ENCODE measurements around the gene ALKBH3. TPM values are rescaled to one million over a fixed set of nuclear protein-coding genes. Genes with fewer than 3 reads are reported as not detected.

Gene ALKBH3
- polyA plus RNA-seq, 1 donor (not counting 4 experiments of a cell fraction or from before 2014, with no cell fraction given), result 42.4 TPM

GRCh38 chr11:43951231-43951630 lies 70.6 kb downstream of the ALKBH3 start:
- FAIRE-seq (no peak), DNase-seq (ENCODE audit: low read depth, low spot score) (no peak)
- no peak overlapping the region for H2AFZ ChIP-seq (ENCODE audit: control insufficient read depth, low read length)
- no peaks in the 10 kb centered on the region for H3K9me3 ChIP-seq (ENCODE audit: control insufficient read depth, low read depth, low read length)
- TF ChIP-seq CTCF (optimal IDR thresholded peaks at IDR 0.05 in 1 of 3, IDR thresholded peaks at IDR 0.05 in 1 of 3, conservative IDR thresholded peaks at IDR 0.05 in 1 of 3; ENCODE audit: extremely low read depth in 1 of 3, insufficient read depth in 2 of 3, low read length in 3 of 3) (no peak), EZH2 (IDR thresholded peaks at IDR 0.05; ENCODE audit: low read length) (no peak)
- no peaks in the 10 kb centered on the region for H3K79me2 ChIP-seq (ENCODE audit: control insufficient read depth, insufficient read depth, low read length)
- H3K4me3 ChIP-seq (ENCODE audit: control insufficient read depth in 2 of 3, extremely low read depth in 1 of 3, insufficient read depth in 2 of 3, low read depth in 1 of 3, low read length in 3 of 3), result no peak overlapping the region
- H3K9me1 ChIP-seq (ENCODE audit: control insufficient read depth, extremely low read depth, insufficient read depth, low read length), result no peaks in the 10 kb centered on the region
- no peaks in the 10 kb centered on the region for H3K4me1 ChIP-seq (ENCODE audit: control insufficient read depth, extremely low read depth, insufficient read depth, low read length)
- no peaks in the 10 kb centered on the region for H4K20me1 ChIP-seq (ENCODE audit: control insufficient read depth, extremely low read depth, insufficient read depth, low read length)
- dilution Hi-C loops (cut with MboI; ENCODE audit: extremely low pct_ligation_motif_present, low sequenced_read_pairs), result no loop called here
- H3K36me3 ChIP-seq (ENCODE audit: control insufficient read depth in 2 of 2, extremely low read depth in 1 of 2, insufficient read depth in 2 of 2, low read length in 2 of 2), result no peaks in the 10 kb centered on the region
- H3K27ac ChIP-seq (ENCODE audit: control insufficient read depth, insufficient read depth, low read length), result no peak overlapping the region
- peaks cover 18% of the 10 kb centered on the region for H3K27me3 ChIP-seq (ENCODE audit: control insufficient read depth, extremely low read depth, insufficient read depth, low read length)
- no peak overlapping the region for H3K9ac ChIP-seq (ENCODE audit: control insufficient read depth, extremely low read depth, insufficient read depth, low read length)
- no peak overlapping the region for H3K4me2 ChIP-seq (ENCODE audit: control insufficient read depth, extremely low read depth, insufficient read depth, low read depth, low read length)

GRCh38 chr11:43952020-43952400 lies 71.4 kb downstream of the ALKBH3 start:
- peaks cover 19% of the 10 kb centered on the region for H3K27me3 ChIP-seq (ENCODE audit: control insufficient read depth, extremely low read depth, insufficient read depth, low read length)
- no peaks in the 10 kb centered on the region for H3K9me1 ChIP-seq (ENCODE audit: control insufficient read depth, extremely low read depth, insufficient read depth, low read length)
- no peaks in the 10 kb centered on the region for H4K20me1 ChIP-seq (ENCODE audit: control insufficient read depth, extremely low read depth, insufficient read depth, low read length)
- TF ChIP-seq EZH2 (IDR thresholded peaks at IDR 0.05; ENCODE audit: low read length) (no peak), CTCF (optimal IDR thresholded peaks at IDR 0.05 in 1 of 3, IDR thresholded peaks at IDR 0.05 in 1 of 3, conservative IDR thresholded peaks at IDR 0.05 in 1 of 3; ENCODE audit: extremely low read depth in 1 of 3, insufficient read depth in 2 of 3, low read length in 3 of 3) (no peak)
- H3K27ac ChIP-seq (ENCODE audit: control insufficient read depth, insufficient read depth, low read length), result no peak overlapping the region
- no peaks in the 10 kb centered on the region for H3K9me3 ChIP-seq (ENCODE audit: control insufficient read depth, low read depth, low read length)
- no peaks in the 10 kb centered on the region for H3K36me3 ChIP-seq (ENCODE audit: control insufficient read depth in 2 of 2, extremely low read depth in 1 of 2, insufficient read depth in 2 of 2, low read length in 2 of 2)
- no peak overlapping the region for H3K4me3 ChIP-seq (ENCODE audit: control insufficient read depth in 2 of 3, extremely low read depth in 1 of 3, insufficient read depth in 2 of 3, low read depth in 1 of 3, low read length in 3 of 3)
- FAIRE-seq (no peak), DNase-seq (ENCODE audit: low read depth, low spot score) (no peak)
- H3K9ac ChIP-seq (ENCODE audit: control insufficient read depth, extremely low read depth, insufficient read depth, low read length), result no peak overlapping the region
- dilution Hi-C loops (cut with MboI; ENCODE audit: extremely low pct_ligation_motif_present, low sequenced_read_pairs), result no loop called here
- H3K4me1 ChIP-seq (ENCODE audit: control insufficient read depth, extremely low read depth, insufficient read depth, low read length), result no peaks in the 10 kb centered on the region
- no peak overlapping the region for H2AFZ ChIP-seq (ENCODE audit: control insufficient read depth, low read length)
- no peaks in the 10 kb centered on the region for H3K79me2 ChIP-seq (ENCODE audit: control insufficient read depth, insufficient read depth, low read length)
- H3K4me2 ChIP-seq (ENCODE audit: control insufficient read depth, extremely low read depth, insufficient read depth, low read depth, low read length), result no peak overlapping the region
